IPS-18c (cell line): ENCODE data around the gene PLA2G4D.

Experiments used
- H3K4me3 ChIP-seq: 2 replicates; pipeline ENCODE4 v1.7.0; 2013; ENCODE audit warnings: low read depth, mild to moderate bottlenecking, low read length, moderate library complexity; ENCODE audit not compliant: insufficient read depth
- H3K9me3 ChIP-seq: one replicate; pipeline ENCODE4 v1.6.1; 2013; ENCODE audit warnings: mild to moderate bottlenecking, low read length, moderate library complexity; ENCODE audit not compliant: control insufficient read depth, insufficient read depth

The PLA2G4D gene

DNA sequence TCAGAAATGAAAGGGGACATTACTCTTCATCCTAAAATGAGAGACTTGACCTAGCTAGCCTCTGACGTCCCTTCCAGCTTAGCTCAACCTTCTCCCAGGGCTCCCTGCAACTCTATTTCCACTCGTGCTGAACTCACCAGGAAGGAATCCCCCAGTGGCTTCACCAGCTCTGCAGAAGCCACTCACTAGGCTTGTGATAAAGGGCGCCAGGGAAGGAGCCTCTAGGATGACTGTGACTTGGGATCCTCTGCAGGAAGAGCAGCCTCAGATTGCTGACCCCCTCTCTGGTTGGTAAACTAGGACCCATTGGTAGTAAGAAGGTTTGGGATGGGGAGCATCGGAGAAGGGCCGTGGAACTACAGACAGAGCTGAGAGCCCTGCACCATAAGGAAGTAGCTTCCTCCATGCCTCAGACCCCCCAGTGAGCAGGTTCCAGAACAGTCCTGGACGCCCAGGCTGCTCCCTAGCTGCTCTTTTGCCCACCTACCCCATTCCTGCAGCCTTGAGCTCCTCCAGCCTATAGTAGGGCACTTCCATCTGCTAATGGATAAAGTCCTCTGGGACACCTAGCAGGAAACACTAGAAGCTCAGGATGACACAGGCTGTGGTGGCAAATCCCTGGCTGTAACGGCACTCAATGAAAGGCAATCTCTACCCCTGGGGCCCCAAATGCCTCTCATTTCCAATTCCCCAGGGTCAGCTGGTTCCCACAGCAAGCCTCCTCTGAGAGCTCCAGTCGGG lies 36.1 kb upstream of the PLA2G4D start:
- Histone ChIP-seq H3K4me3 (no peak overlapping the region), H3K9me3 (no peaks in the 10 kb centered on the region)

DNA sequence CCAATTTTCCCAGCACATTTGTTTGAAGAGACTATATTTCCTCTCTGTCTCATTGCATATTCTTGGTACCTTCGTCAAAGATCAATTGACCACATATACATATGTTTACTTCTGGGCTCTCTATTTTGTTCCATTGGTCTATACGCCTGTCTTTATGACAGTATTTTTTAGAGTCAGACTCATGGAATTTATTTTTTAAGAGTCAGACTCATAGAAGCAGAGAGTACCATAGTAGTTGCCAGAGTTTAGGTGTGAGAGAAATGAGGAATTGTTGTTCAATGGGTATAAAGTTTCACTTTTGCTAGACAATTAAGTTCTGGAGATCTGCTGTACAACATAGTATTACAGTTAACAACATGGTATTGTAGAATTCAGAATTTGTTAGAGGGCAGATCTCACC lies 35.0 kb upstream of the PLA2G4D start:
- H3K4me3 ChIP-seq, result no peak overlapping the region
- H3K9me3 ChIP-seq, result no peaks in the 10 kb centered on the region

DNA sequence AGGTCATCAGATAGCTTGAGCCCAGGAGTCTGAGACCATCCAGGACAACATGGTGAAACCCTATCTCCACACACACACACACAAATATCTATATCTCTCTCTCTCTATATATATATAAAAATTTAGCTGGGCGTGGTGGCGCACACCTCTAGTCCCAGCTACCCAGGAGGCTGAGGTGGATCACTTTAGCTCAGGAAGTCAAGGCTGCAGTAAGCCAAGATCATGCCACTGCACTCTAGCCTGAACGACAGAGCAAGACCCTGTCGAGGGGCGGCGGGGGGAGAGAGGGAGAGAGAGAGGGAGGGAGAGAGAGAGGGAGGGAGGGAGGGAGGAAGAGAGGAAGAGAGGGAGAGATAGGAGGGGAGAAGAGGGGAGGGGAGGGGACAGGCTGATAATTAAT lies 34.1 kb upstream of the PLA2G4D start:
- H3K4me3 ChIP-seq, result no peak overlapping the region

DNA sequence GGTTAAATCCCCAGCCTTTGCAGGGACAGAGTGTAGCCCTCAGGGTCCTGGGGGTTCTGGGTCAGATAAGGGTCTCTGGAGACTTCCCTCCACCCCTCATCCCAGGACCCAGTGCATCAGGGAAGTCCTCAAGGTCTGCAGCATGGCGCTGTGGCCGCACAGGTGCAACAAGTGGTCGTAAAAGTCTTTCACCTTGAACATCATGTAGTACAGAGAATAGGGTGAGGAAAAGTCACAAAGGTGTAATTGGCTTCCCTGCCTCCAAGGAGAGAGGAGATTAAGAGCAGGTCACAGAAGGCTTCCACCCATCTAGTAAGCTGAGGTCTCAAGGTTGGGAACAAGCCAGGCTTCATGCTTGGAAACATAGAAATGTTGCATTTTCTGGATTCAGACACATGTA lies 29.2 kb upstream of the PLA2G4D start:
- H3K9me3 ChIP-seq, result no peaks in the 10 kb centered on the region

More for the DNA sequence above, 34.1 kb upstream of the PLA2G4D start:
- no peaks in the 10 kb centered on the region for H3K9me3 ChIP-seq

DNA sequence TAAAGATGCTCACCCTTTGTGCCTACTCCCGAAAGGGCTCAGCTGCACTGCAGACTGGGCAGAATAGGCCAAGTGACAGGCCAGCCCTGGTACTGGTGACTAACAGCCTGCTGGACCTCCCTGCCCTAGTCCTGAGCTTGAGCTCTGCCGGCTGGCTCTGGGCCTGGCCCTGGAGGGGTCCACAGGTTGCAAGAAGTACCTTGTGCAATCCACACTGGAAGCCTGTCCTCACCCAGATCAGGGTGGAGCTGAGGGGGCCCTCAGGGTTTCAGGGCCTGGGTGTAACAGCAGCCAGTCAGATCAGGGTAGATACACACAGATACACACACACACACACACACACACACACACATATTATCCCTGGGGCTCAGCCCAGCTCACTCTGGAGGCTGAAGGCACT lies 27.3 kb upstream of the PLA2G4D start:
- no peak overlapping the region for H3K4me3 ChIP-seq
- no peaks in the 10 kb centered on the region for H3K9me3 ChIP-seq

More for the DNA sequence above, 29.2 kb upstream of the PLA2G4D start:
- H3K4me3 ChIP-seq, result no peak overlapping the region

DNA sequence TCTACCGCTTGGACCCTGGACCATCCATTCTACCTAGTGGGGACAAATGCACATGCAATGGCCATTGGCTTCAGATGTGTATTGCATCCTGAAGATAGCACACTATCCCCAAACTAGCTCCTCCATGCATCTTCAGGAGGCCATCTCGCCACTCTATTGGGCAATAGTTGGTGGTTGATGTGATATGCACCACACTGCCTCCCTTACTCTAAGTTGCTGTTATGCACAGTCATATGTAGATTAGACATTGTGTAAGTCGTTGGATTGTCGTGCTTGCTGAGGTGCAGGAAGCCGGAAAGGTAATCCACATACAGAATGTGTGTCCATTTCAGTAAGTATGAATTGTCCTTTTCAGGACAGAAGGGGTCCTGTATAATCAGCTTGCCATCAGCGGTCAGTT lies 26.7 kb upstream of the PLA2G4D start:
- Histone ChIP-seq H3K9me3 (no peaks in the 10 kb centered on the region), H3K4me3 (no peak overlapping the region)

DNA sequence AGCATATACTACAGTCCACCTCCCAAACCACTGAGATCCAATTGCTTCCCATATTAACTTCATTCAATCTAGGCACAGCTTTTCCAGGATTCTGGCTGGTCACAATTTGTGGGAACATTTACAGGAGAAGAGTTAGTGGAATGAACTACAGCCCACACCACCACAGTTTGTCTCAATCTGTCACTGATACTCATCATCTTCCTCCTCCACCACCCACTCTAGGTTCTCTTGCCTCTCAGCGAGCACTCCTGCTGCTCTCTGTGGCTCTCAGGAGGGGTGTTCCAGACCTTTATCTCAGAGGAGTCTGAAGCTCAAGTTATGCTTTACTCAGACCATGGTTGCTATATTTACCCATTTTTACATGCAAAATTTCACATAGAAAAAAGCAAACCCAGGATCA lies 25.9 kb upstream of the PLA2G4D start:
- no peaks in the 10 kb centered on the region for H3K9me3 ChIP-seq

DNA sequence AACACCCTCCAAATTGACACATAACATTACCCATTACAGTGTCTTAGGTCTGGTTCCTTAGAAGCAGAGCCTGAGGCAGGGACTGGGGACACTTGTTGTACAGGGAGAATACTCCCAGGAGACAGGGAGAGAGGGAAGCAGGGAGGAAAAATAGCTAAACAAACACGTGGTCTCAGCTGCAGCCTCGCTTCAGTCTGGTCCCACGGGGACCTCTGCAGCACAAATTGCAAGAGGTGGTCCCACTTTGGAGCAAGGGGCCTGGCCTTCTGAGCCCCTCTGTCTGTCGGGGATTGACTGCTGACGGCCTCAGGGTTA lies 25.0 kb upstream of the PLA2G4D start:
- Histone ChIP-seq H3K4me3 (no peak overlapping the region), H3K9me3 (no peaks in the 10 kb centered on the region)

More for the DNA sequence above, 25.9 kb upstream of the PLA2G4D start:
- no peak overlapping the region for H3K4me3 ChIP-seq

DNA sequence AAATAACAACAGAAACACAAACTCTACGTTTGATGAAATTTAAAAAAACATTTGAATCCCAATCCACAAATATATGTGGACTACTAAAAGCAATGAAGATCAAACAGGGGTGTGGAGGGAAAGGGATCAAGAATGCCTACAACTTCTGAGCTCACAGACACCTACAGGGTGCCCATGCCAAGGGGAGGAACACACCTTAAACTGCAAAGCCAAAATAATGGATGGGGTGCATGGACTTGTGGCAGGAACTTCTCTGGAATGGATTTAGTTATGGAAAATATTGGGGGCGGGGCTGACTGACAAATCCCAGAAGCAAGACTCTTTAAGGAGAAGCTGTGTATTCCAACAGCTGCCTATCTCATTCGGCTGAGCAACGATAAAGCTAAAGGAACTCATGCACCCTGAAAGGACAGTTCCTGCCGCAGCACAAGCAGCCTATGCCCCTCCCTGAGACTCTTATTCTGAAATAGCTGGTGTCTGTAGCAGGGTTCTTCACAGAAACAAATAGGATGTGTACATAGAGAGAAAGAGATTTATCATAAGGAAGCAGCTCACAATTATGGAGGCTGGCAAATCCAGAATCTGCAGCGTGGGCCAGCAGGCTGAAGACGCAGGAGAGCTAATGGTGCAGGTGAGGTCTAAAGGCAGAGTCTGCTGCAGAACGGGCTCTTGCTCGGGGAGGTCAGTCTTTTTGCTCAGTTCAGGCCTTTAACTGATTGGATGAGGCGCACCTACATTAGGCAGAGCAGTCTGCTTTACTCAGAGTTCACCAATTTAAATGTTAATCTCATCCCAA lies 24.5 kb upstream of the PLA2G4D start:
- no peak overlapping the region for H3K4me3 ChIP-seq
- no peaks in the 10 kb centered on the region for H3K9me3 ChIP-seq

DNA sequence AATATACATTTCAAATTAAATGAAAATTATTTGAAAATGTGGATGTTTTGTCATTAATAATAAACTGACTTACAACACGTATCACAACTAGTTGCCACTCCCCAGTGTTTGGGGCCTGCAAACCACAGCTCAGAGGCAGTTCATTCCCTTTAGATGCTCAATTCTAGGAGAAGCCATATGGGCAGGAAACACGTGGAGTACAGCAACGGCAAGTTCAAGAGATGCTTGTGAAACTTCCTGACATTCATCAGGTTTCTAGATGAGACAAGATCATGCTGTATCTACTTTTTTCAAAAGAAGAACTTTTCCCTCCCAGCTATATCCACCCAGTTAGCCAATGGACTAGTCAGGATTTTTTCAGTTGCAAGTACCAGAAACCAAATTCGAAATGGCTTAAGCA lies 17.6 kb upstream of the PLA2G4D start:
- Histone ChIP-seq H3K4me3 (no peak overlapping the region), H3K9me3 (no peaks in the 10 kb centered on the region)

DNA sequence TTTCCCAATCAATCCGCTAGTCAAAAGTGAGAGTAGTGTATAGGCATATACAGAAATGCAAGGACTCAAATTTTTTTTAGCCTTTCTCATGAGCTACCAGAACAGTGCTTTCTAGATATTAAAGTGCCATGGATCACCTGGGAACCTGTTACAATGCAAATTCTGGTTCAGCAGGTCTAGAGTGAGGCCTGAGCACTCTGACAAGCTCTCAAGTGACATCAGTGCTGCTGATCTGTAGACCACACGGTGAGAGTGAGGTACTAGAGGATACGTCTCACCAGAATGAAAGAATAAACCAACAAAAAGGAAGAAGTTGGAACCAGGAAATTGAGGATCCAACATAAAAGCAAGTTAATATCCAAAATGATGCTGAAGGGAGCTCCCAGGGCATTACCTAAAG lies 16.0 kb upstream of the PLA2G4D start:
- H3K4me3 ChIP-seq, result no peak overlapping the region
- H3K9me3 ChIP-seq, result no peaks in the 10 kb centered on the region

DNA sequence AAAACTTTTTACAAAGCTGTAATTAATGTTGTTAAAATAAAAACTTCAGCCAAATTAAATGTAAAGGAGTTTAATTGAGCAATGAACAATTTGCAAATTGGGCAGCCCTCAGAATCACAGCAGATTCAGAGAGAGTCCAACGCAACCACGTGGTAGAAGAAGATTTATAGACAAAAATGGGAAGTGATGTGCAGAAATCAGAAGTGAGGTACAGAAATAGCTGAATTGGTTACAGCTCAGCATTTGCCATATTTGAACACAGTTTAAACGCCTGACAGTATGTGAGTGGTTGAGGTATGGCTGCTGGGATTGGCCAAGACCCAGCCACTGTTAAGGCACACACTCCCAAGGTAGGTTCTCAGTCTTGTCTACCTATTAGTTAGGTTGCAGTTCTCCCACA lies 14.4 kb upstream of the PLA2G4D start:
- no peak overlapping the region for H3K4me3 ChIP-seq
- no peaks in the 10 kb centered on the region for H3K9me3 ChIP-seq

DNA sequence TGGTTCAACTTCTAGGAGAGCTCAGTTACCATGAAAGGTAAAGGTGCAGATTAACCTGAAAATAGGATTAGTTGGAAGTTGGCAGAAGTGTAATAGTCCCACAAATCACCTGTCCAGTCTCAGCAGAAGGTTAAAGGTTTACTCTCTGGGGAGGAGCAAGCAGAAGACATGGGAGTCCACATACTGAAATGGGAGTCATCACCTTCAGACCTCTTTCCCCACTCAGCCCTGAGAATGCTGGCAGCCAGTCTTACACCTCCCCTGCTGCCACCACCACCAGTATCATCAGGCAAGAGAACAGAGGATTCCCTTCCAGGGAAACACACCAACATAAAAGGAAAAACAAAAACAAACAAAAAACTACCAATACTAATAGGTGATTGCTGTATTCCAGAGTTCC lies 13.8 kb upstream of the PLA2G4D start:
- H3K9me3 ChIP-seq, result no peaks in the 10 kb centered on the region
- no peak overlapping the region for H3K4me3 ChIP-seq

DNA sequence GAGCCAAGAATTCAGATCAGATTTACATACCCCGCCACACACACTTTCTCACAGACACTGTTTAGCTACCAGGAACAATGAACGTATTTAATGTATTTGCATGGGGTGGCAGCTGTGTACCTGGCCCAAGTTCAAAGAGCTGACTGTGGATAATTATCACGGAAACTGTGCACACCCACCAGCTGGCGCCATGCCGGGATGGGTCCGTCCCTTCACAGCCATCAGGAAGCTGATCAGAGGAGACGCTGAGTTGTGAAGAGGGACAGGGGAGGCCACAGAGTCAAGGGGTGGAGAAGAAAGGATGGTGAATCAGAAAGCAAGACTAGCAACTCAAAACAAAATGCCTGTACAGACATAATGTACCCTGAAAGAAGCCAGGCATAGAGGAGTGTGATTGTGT lies 13.1 kb upstream of the PLA2G4D start:
- no peak overlapping the region for H3K4me3 ChIP-seq
- H3K9me3 ChIP-seq, result no peaks in the 10 kb centered on the region

DNA sequence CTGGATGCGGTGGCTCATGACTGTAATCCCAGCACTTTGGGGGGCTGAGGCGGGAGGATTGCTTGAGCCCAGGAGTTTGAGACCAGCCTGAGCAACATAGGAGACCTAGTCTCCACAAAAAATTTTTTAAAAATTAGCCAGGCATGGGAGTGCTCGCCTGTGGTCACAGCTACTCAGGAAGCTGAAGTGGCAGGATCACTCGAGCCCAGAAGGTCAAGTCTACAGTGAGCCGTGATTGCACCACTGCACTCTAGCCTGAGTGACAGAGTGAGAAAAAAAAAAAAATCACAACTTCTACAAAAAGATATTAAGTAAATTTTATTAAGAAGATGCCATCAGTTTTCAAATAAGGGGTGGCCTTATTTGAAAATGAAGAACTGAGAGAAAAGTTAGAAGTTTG lies 11.9 kb upstream of the PLA2G4D start:
- Histone ChIP-seq H3K4me3 (no peak overlapping the region), H3K9me3 (no peaks in the 10 kb centered on the region)

DNA sequence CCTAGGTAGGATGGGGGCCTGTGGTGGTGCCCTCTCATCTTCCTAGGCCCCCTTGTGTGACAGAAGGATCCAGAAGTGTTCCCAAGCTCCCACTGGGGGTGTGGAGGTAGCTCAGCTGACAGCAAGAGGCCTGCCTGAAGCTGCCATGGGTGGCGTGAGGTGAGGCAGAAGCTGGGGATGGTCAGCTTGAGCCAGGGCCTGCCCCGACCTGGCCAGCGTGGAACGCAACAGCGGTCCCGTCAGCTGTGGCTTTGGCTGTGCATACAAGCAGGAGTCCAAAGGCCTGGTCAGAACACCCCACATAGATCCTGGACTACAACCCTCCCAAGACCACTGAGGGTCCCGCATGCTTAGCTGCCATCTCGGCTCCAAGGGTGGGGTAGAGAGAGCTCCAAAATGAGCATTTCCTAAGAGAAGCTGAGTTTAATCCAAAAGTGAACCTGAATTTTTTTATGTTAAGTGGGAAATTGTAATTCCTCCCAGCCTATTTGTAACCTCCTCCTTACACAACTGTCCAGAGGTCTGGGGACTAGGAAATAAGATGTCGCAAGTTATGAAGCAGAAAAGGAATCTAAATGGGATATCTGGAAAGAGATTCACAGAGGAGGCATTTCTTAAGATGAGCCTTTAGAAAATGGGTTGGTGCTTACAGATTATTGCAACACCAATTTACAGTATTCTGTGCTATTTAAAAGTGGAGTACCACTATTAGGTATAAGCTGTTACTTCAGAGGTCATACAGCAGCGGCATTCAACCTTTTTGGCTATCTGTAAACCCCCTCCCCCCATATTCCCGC lies 9.9 kb upstream of the PLA2G4D start:
- Histone ChIP-seq H3K9me3 (no peaks in the 10 kb centered on the region), H3K4me3 (no peak overlapping the region)

DNA sequence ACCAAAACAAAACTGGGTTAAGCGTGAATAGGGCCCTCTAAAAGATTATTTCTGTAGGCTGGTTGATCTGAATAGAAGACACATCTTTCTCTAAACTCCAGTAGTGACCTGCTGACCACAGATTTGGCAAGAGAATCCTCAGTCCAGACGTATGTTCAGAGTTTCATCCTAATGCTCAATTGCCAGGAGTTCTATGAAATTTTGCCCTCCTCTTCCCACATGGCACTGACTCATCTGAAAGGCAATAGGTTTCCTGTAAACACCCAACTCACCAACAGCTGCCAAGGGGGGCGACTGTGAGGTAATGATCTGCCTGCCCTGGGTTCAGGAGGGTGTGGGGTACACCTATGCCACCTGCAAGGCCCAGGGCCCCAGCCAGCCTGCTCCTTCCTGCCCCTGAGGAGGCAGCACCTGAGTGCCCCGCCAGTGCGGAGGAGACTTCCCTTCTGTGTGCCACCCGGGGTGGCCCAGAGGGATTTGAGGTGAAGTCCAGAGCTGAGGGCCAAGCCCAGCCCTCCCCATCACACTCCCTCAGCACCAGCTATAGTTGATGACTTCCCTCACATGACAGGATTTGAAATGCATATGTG lies 8.4 kb upstream of the PLA2G4D start:
- no peaks in the 10 kb centered on the region for H3K9me3 ChIP-seq
- no peak overlapping the region for H3K4me3 ChIP-seq

DNA sequence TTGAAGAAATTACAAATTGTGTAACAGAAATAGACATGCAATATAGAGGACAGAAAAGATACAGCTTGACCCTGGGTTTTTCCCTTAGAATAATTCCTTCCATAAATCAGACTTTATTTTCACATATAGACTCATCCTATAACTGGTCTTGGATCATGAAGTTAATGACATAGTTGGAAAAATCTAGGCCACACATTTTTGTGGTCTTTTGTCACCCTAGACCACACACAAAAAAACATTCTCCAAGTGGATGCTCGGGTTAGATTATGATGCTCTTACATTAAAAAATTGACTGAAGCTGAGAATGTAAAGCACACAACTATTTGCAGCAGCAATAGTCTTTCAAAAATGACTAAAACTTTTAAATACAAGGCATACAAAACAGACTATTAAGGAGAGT lies 7.5 kb upstream of the PLA2G4D start:
- H3K9me3 ChIP-seq, result no peaks in the 10 kb centered on the region
- no peak overlapping the region for H3K4me3 ChIP-seq
